Osteocyte (in vitro differentiated cells): ENCODE results near the gene WDR20. TPM values are rescaled to one million over a fixed set of nuclear protein-coding genes. Genes with fewer than 3 reads are reported as not detected.

Source experiments
- DNase-seq: peaks from one replicate; pipeline ENCODE4 v3.0.0; 2021; ENCODE audit warnings: mixed read lengths; ENCODE audit not compliant: unreplicated experiment; ENCODE audit errors: extremely low spot score
- H3K27ac Mint-ChIP-seq: one replicate; pipeline ENCODE4 v1.8.0; 2021; ENCODE audit warnings: mild to moderate bottlenecking, mixed read lengths; ENCODE audit not compliant: unreplicated experiment
- H3K27me3 Mint-ChIP-seq: one replicate; pipeline ENCODE4 v1.8.0; 2021; ENCODE audit warnings: mixed read lengths; ENCODE audit not compliant: unreplicated experiment
- H3K36me3 Mint-ChIP-seq: one replicate; pipeline ENCODE4 v1.8.0; 2021; ENCODE audit warnings: mixed read lengths; ENCODE audit not compliant: unreplicated experiment
- H3K4me1 Mint-ChIP-seq: one replicate; pipeline ENCODE4 v1.8.0; 2021; ENCODE audit warnings: mixed read lengths; ENCODE audit not compliant: unreplicated experiment
- H3K4me3 Mint-ChIP-seq: one replicate; pipeline ENCODE4 v1.8.0; 2021; ENCODE audit warnings: mild to moderate bottlenecking, moderate library complexity, mixed read lengths; ENCODE audit not compliant: unreplicated experiment
- H3K9me3 Mint-ChIP-seq: one replicate; pipeline ENCODE4 v1.8.0; 2021; ENCODE audit warnings: mixed read lengths; ENCODE audit not compliant: unreplicated experiment
- total RNA-seq: library from RNA; stranded (reverse); gene quantifications from 2 replicates; pipeline ENCODE4 v1.2.1, GENCODE V29; 2021
- TF ChIP-seq, protein P1 (sequence below): fragments of 200-600 bp; sonication (generic); IDR thresholded peaks from 2 replicates; pipeline ENCODE4 v1.5.0; 2021; ENCODE audit warnings: antibody characterized with exemption, mild to moderate bottlenecking, moderate library complexity

WDR20 gene
- total RNA-seq, 1 donor from 2014 or later, result 27.4 TPM

DNA sequence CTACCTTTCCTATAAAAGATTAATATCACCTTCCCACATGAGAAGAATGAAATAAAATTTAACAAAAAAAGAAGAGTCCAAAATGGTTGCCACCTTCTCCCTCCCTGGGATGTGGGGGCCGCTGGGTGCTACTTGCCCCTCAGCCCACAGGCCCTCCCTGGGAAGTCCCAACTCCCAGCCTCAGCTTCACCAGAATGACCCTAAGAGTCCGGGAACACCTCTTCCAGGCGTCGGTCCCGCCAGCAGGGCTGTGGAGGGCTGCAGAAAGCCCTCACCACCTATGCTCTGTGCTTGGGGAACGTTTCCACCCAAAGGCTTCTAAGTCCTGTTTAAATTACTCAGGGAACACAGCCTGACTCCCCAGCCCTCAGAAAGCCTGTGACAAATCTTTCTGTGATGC, 93.4 kb downstream of the WDR20 start:
- H3K27ac Mint-ChIP-seq, result no peak overlapping the region
- DNase-seq, result no peak
- no peaks in the 10 kb centered on the region for H3K27me3 Mint-ChIP-seq
- H3K4me3 Mint-ChIP-seq, result no peak overlapping the region
- no peaks in the 10 kb centered on the region for H3K9me3 Mint-ChIP-seq
- H3K4me1 Mint-ChIP-seq, result no peaks in the 10 kb centered on the region
- H3K36me3 Mint-ChIP-seq, result no peaks in the 10 kb centered on the region
- TF ChIP-seq, protein P1, sequence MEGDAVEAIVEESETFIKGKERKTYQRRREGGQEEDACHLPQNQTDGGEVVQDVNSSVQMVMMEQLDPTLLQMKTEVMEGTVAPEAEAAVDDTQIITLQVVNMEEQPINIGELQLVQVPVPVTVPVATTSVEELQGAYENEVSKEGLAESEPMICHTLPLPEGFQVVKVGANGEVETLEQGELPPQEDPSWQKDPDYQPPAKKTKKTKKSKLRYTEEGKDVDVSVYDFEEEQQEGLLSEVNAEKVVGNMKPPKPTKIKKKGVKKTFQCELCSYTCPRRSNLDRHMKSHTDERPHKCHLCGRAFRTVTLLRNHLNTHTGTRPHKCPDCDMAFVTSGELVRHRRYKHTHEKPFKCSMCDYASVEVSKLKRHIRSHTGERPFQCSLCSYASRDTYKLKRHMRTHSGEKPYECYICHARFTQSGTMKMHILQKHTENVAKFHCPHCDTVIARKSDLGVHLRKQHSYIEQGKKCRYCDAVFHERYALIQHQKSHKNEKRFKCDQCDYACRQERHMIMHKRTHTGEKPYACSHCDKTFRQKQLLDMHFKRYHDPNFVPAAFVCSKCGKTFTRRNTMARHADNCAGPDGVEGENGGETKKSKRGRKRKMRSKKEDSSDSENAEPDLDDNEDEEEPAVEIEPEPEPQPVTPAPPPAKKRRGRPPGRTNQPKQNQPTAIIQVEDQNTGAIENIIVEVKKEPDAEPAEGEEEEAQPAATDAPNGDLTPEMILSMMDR, result no peak

DNA sequence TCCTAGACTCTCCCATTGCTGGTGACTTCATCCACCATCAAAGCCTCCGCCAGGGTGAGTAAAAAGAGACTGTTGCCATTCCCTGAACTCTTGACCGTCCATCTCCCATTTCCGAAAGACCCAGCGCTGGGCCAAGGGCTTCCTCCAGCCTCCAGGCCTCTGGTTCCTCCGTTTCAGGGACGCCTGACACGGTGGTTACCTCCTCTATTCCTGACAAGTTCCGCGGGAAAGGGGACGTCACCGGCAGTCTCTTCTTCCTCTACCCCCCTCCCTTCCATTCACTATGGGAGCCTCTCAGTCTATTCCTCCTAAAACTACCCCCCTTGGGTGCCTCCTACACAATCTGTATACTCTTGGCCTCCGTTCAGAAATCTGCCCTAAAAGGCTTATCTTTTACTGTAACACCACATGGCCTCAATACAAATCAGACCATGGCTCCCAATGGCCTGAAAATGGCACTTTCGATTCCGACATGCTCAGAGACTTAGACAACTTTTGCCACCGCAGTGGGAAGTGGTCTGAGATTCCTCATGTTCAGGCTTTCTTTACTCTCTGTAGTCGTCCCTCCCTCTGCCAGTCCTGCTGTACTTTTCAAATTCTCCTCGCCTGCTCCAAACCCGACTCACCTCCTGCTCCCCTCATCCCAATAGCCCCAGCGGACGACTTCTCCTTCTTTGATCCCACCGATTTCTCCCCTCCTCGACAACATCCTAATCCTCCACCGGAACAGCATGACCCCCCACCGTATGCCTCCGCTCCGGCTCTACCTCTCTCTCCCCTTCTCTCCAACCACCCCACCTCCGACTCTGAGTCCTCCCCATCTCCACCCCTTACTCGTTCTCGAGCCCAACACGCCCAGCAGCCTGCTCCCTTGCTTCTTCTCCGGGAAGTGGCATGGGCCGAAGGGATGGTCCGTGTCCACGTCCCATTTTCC, 94.9 kb downstream of the WDR20 start:
- no peaks in the 10 kb centered on the region for H3K4me1 Mint-ChIP-seq
- H3K27me3 Mint-ChIP-seq, result no peaks in the 10 kb centered on the region
- H3K9me3 Mint-ChIP-seq, result no peaks in the 10 kb centered on the region
- H3K36me3 Mint-ChIP-seq, result no peaks in the 10 kb centered on the region
- no peak for DNase-seq
- TF ChIP-seq, protein P1, result no peak
- no peak overlapping the region for H3K4me3 Mint-ChIP-seq
- no peak overlapping the region for H3K27ac Mint-ChIP-seq

DNA sequence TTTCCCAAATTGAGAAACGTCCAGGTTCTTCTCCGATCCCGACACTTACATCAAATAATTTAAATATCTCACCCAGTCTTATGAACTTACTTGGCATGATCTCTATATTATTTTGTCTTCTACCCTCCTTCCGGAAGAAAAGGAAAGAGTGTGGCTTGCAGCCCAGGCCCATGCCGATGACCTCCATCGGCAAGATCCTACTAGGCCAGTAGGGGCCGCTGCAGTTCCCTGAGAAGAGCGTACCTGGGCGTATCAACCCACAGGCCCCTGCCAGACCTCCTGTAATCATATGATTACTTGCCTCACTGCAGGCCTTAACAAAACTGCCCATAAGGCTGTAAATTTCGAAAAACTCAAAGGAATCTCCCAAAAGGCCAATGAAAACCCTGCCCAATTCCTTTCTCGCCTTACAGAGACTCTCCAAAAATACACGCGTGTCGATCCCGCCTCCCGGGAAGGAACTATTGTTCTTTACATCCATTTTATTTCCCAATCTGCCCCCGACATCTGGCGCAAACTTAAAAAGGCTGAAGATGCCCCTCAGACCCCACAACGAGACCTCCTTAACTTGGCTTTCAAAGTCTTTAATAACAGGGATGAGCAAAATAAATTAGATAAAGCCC, 95.7 kb downstream of the WDR20 start:
- TF ChIP-seq, protein P1, result peak; percentile 86
- H3K36me3 Mint-ChIP-seq, result no peaks in the 10 kb centered on the region
- DNase-seq, result peak; percentile 90
- no peaks in the 10 kb centered on the region for H3K9me3 Mint-ChIP-seq
- no peak overlapping the region for H3K4me3 Mint-ChIP-seq
- H3K27ac Mint-ChIP-seq, result no peak overlapping the region
- H3K27me3 Mint-ChIP-seq, result no peaks in the 10 kb centered on the region
- H3K4me1 Mint-ChIP-seq, result no peaks in the 10 kb centered on the region

DNA sequence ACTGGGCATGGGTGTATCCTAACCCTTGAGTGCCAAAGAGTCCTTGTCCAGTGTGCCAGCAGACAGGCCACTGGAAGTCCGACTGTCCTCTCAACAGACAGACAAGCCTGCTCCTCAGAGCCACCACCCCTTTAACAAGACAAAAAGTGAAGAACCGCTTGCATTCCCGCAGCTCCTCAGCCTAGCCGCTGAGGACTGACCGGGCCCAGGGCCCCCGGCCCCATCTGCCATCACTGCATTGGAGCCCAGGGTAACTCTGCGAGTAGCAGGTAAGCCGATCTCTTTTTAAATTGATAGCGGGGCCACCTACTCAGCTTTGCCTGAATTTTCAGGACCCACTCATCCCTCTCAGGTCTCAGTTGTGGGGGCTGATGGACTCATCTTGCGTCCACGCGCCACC, 96.3 kb downstream of the WDR20 start:
- Mint-ChIP-seq H3K36me3 (no peaks in the 10 kb centered on the region), H3K4me3 (no peak overlapping the region), H3K27ac (no peak overlapping the region), H3K9me3 (no peaks in the 10 kb centered on the region), H3K4me1 (no peaks in the 10 kb centered on the region), H3K27me3 (no peaks in the 10 kb centered on the region)
- TF ChIP-seq, protein P1, result no peak
- DNase-seq, result no peak

DNA sequence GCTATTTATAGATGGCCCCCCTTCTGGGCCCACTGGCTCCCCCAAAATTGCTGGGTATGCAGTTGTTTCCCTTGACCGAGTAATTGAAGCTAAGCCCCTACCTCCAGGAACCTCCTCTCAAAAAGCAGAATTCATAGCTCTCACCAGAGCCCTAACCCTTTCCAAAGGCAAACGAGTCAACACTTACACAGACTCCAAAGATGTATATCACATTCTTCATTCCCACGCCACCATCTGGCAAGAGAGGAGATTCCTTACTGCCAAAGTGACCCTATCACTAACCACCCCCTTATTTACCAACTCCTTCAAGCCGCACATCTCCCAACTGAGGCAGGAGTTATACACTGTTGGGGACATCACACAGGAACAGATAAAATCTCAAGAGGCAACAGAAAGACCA, 98.4 kb downstream of the WDR20 start:
- H3K9me3 Mint-ChIP-seq, result no peaks in the 10 kb centered on the region
- no peak overlapping the region for H3K27ac Mint-ChIP-seq
- H3K27me3 Mint-ChIP-seq, result no peaks in the 10 kb centered on the region
- no peak overlapping the region for H3K4me3 Mint-ChIP-seq
- TF ChIP-seq, protein P1, result no peak
- H3K36me3 Mint-ChIP-seq, result no peaks in the 10 kb centered on the region
- DNase-seq, result no peak
- no peaks in the 10 kb centered on the region for H3K4me1 Mint-ChIP-seq
